Measurements from ENCODE around the gene DDX51.
A peak's percentile ranks its signal among the peaks of the same experiment; 100 is the strongest.
"Not testable (repeated sequence)": the region's sequence is repeated elsewhere in the genome, so short reads cannot be mapped to it uniquely, and the experiment has no call there.

Gene DDX51

DNA sequence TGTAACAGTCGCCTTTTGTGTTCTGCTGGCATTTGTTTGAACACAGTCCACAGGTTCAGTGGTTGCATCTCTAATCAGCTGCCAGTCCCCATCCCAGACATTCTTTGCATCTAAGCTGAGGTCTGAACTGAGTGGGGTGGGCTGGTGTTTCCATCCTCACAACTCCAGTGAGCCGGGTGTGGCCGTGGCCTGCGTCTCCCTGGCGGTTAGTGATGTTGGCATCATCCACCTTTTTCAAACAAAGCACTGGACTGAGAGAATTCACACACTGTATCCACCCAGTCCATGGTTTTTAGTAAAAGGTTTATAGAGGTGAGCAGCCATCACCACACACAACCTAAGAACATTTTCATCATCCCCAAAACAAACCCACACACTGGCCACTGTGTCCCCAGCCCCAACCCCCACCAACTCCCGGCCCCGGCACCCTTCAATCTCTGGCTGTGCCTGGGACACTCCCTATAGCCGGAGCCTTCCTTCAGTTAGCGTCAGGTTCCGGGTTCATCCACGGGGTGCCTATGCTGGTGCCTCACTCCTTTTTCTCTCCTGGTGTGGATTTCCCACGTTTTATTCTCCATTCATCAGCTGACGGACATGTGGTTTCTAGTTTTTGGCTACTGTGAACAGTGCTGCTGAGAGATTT lies 6.5 kb downstream of the DDX51 start:
- no peak for TF ChIP-seq ZNF8 (CRISPR knock-in tag; IDR thresholded peaks at IDR 0.05)
- ATAC-seq, result peak; percentile 7; the same call in 2 of the 3 replicates

DNA sequence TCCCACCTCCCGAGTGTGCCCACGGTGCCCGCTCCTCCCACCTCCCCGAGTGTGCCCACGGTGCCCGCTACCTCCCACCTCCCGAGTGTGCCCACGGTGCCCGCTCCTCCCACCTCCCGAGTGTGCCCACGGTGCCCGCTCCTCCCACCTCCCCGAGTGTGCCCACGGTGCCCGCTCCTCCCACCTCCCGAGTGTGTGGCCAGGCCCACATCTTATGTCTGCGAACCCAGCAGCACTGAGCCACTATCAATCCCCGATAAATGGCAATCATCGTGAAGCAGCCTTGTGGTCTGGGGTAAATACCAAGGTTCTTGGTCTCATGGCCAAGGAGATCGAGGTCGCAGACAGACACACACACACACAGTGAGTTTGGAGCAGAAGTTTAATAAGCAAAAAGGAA lies 7.9 kb downstream of the DDX51 start:
- peak; percentile 13; the same call in 1 of the 3 replicates for ATAC-seq

DNA sequence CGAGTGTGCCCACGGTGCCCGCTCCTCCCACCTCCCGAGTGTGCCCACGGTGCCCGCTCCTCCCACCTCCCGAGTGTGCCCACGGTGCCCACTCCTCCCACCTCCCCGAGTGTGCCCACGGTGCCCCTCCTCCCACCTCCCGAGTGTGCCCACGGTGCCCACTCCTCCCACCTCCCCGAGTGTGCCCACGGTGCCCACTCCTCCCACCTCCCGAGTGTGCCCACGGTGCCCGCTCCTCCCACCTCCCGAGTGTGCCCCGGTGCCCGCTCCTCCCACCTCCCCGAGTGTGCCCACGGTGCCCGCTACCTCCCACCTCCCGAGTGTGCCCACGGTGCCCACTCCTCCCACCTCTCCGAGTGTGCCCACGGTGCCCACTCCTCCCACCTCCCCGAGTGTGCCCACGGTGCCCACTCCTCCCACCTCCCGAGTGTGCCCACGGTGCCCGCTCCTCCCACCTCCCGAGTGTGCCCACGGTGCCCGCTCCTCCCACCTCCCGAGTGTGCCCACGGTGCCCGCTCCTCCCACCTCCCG lies 9.4 kb downstream of the DDX51 start:
- ATAC-seq, result not testable (repeated sequence)

DNA sequence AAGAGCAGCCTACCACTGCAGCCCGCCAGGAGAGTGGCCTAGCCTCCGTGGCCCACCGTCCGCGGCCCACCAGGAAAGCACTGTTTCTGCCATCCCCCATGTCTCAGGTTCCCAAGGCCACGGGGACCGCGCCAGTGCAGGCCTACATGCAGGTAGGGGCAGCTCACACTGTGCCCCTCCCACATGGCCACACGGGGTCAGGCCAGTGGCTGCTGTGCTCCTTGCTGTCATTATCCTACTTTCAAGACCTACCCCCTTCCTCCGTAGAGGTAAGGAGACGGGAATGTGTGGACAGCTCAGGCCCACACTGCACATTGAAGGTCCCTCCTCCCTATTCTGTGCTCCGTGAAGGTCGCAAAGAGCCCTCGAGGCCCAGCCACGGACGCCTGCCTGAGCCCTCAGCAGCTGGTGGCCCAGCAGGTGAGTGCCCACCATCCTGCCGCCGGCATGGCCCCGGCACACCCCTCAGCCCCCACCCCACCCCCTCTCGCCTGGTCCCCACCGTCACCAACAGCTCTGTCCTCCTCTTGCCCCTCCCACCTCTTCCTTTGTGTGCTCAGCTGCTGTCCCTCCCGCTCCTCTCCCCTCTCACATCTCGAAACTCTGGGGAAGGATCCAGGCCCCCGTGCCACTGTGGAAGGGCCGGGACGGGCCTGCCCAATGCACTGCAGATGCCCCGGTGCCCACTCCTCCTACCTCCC lies 10.0 kb downstream of the DDX51 start:
- ATAC-seq, result no peak; the same call in 2 of the 3 replicates
- TF ChIP-seq SNAI2 (CRISPR knock-in tag; IDR thresholded peaks at IDR 0.05) (no peak), GLIS3 (CRISPR knock-in tag; IDR thresholded peaks at IDR 0.05) (no peak), ZFP3 (CRISPR knock-in tag; IDR thresholded peaks at IDR 0.05) (no peak), CSDC2 (CRISPR knock-in tag; IDR thresholded peaks at IDR 0.05) (no peak)
- TF ChIP-seq, protein P1, sequence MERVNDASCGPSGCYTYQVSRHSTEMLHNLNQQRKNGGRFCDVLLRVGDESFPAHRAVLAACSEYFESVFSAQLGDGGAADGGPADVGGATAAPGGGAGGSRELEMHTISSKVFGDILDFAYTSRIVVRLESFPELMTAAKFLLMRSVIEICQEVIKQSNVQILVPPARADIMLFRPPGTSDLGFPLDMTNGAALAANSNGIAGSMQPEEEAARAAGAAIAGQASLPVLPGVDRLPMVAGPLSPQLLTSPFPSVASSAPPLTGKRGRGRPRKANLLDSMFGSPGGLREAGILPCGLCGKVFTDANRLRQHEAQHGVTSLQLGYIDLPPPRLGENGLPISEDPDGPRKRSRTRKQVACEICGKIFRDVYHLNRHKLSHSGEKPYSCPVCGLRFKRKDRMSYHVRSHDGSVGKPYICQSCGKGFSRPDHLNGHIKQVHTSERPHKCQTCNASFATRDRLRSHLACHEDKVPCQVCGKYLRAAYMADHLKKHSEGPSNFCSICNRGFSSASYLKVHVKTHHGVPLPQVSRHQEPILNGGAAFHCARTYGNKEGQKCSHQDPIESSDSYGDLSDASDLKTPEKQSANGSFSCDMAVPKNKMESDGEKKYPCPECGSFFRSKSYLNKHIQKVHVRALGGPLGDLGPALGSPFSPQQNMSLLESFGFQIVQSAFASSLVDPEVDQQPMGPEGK (CRISPR knock-in tag; IDR thresholded peaks at IDR 0.05; ENCODE audit: borderline replicate concordance), result no peak
- TF ChIP-seq, protein P2, sequence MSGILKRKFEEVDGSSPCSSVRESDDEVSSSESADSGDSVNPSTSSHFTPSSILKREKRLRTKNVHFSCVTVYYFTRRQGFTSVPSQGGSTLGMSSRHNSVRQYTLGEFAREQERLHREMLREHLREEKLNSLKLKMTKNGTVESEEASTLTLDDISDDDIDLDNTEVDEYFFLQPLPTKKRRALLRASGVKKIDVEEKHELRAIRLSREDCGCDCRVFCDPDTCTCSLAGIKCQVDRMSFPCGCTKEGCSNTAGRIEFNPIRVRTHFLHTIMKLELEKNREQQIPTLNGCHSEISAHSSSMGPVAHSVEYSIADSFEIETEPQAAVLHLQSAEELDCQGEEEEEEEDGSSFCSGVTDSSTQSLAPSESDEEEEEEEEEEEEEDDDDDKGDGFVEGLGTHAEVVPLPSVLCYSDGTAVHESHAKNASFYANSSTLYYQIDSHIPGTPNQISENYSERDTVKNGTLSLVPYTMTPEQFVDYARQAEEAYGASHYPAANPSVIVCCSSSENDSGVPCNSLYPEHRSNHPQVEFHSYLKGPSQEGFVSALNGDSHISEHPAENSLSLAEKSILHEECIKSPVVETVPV (CRISPR knock-in tag; IDR thresholded peaks at IDR 0.05), result no peak

DNA sequence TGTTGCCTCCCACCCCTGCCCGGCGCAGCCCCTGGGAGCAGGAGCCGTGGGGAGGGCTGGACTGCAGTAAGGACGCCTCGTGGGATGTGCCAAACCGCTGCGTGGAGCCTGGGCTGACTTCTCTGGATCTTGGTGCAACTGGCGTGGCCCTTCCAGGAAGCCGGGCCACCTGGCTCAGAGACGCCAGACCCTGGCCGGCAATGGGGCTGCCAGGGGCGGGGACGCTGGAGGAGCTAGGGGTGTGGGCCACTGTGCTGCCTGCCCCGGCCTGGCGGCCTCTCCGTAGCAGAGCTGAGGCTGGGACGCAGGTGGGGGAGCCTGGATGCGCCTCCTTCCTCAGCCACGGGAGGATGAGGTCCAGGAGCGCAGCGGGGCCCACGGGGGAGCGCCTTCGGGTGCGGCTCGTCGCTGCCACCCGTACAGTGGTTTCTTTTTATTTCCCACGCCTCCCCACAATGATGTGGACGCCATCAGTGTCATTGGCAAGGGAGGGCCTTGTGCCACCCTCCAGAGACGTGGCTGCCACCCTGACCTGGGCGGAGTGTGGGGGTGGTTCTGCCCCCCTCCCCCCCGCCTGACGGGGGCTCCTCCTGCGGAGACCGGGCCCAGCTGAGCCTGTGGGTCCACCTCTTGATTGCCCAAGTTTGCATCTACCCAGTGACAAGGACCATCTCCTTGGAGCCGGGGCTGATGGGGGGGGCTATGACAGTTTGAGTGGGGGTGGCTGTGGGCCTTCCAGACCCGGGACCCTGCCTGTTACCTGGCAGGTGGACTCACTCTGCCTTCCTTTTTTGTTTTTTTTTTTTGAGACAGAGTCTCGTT lies 11.3 kb downstream of the DDX51 start:
- TF ChIP-seq CSDC2 (CRISPR knock-in tag; IDR thresholded peaks at IDR 0.05), result no peak
- ATAC-seq, result no peak

DNA sequence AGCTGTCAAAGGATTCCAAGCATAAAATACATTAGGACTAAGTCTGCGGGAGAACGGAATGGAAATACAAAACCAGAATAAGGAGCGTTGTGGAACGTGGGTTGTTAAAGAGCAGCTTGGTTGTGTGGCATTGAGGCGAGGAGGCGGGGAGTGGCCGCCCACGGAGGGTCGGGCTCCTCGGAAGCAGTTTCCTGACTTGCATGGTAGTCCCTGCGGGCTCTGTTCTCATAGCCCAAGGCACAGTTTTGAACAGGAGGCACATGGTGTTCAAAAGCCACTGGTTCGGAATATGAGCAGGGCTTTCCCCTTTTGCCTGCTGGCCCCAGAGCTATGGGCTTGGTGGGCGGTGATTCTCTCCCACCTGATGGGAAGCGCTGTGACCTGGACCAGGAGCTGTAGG lies 12.2 kb downstream of the DDX51 start:
- ATAC-seq, result no peak
- TF ChIP-seq ZNF565 (CRISPR knock-in tag; conservative IDR thresholded peaks at IDR 0.05; ENCODE audit: low read depth), result no peak
- TF ChIP-seq PPARA (CRISPR knock-in tag; IDR thresholded peaks at IDR 0.05; ENCODE audit: borderline replicate concordance), result no peak
- TF ChIP-seq, protein P2 (CRISPR knock-in tag; IDR thresholded peaks at IDR 0.05), result no peak
- no peak for TF ChIP-seq ZNF70 (CRISPR knock-in tag; IDR thresholded peaks at IDR 0.05)
- no peak for TF ChIP-seq GLIS3 (CRISPR knock-in tag; IDR thresholded peaks at IDR 0.05)
- TF ChIP-seq, protein P3, sequence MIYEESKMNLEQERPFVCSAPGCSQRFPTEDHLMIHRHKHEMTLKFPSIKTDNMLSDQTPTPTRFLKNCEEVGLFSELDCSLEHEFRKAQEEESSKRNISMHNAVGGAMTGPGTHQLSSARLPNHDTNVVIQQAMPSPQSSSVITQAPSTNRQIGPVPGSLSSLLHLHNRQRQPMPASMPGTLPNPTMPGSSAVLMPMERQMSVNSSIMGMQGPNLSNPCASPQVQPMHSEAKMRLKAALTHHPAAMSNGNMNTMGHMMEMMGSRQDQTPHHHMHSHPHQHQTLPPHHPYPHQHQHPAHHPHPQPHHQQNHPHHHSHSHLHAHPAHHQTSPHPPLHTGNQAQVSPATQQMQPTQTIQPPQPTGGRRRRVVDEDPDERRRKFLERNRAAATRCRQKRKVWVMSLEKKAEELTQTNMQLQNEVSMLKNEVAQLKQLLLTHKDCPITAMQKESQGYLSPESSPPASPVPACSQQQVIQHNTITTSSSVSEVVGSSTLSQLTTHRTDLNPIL (CRISPR knock-in tag; IDR thresholded peaks at IDR 0.05; ENCODE audit: low read depth), result no peak
- TF ChIP-seq SNAI2 (CRISPR knock-in tag; IDR thresholded peaks at IDR 0.05), result no peak
- TF ChIP-seq RARB (CRISPR knock-in tag; IDR thresholded peaks at IDR 0.05), result no peak
- no peak for TF ChIP-seq ZFP30 (CRISPR knock-in tag; IDR thresholded peaks at IDR 0.05)
- TF ChIP-seq ISL1 (CRISPR knock-in tag; IDR thresholded peaks at IDR 0.05), result no peak
- TF ChIP-seq ZNF8 (CRISPR knock-in tag; IDR thresholded peaks at IDR 0.05), result no peak
- no peak for TF ChIP-seq TOX (CRISPR knock-in tag; IDR thresholded peaks at IDR 0.05; ENCODE audit: borderline replicate concordance)
- TF ChIP-seq ARNTL (CRISPR knock-in tag; IDR thresholded peaks at IDR 0.05; ENCODE audit: borderline replicate concordance, low read depth), result no peak
- no peak for TF ChIP-seq ESRRG (CRISPR knock-in tag; IDR thresholded peaks at IDR 0.05)
- TF ChIP-seq ZC3H10 (CRISPR knock-in tag; IDR thresholded peaks at IDR 0.05), result no peak
- no peak for TF ChIP-seq BACH2 (CRISPR knock-in tag; IDR thresholded peaks at IDR 0.05; ENCODE audit: borderline replicate concordance)
- no peak for TF ChIP-seq CSDC2 (CRISPR knock-in tag; IDR thresholded peaks at IDR 0.05)
- TF ChIP-seq, protein P1 (CRISPR knock-in tag; IDR thresholded peaks at IDR 0.05; ENCODE audit: borderline replicate concordance), result no peak
- TF ChIP-seq, protein P4, sequence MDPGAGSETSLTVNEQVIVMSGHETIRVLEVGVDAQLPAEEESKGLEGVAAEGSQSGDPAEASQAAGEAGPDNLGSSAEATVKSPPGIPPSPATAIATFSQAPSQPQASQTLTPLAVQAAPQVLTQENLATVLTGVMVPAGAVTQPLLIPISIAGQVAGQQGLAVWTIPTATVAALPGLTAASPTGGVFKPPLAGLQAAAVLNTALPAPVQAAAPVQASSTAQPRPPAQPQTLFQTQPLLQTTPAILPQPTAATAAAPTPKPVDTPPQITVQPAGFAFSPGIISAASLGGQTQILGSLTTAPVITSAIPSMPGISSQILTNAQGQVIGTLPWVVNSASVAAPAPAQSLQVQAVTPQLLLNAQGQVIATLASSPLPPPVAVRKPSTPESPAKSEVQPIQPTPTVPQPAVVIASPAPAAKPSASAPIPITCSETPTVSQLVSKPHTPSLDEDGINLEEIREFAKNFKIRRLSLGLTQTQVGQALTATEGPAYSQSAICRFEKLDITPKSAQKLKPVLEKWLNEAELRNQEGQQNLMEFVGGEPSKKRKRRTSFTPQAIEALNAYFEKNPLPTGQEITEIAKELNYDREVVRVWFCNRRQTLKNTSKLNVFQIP (CRISPR knock-in tag; IDR thresholded peaks at IDR 0.05; ENCODE audit: borderline replicate concordance, low read depth), result no peak
- no peak for TF ChIP-seq OSR1 (CRISPR knock-in tag; IDR thresholded peaks at IDR 0.05)

Measured in SK-N-SH treated with all-trans-retinoic acid at 6 μM for 48 hours (cell line).